HepG2 (cell line): ENCODE results near the gene TCFL5. TPM values are rescaled to one million over a fixed set of nuclear protein-coding genes. Genes with fewer than 3 reads are reported as not detected.
A peak's percentile ranks its signal among the peaks of the same experiment; 100 is the strongest.

Experiments used
- ATAC-seq: fragments of 200-7000 bp; cut with Tn5 transposase; 3 replicates; pipeline ENCODE4 v1.9.1; 2020; ENCODE audit warnings: mild to moderate bottlenecking, moderate library complexity
- BruUV-seq: library from RNA; stranded (reverse); fragments of 400-500 nt; replicated peaks from 2 replicates; lab custom pipeline; 2021; lab: Mats Ljungman, UMichigan
- CTCF ChIA-PET: fragments of 300-600 bp; formaldehyde crosslinking; extraction: SDS; loops from one replicate; lab custom pipeline; 2021; ENCODE audit warnings: low total read pairs, inconsistent platforms, low intra/inter-chr PET ratio; lab: Yijun Ruan, JAX
- POLR2A ChIA-PET: fragments of 350-600 bp; sonication (Branson Sonifier 250); formaldehyde crosslinking; loops from one replicate; lab custom pipeline; 2020; ENCODE audit warnings: antibody characterized with exemption, inconsistent platforms; lab: Yijun Ruan, JAX
- DNase-seq: peaks from one replicate; pipeline ENCODE4 v3.0.0-alpha.2; 2015; ENCODE audit warnings: low spot score
- FAIRE-seq: peaks from 3 replicates; lab custom pipeline; 2011; peaks lifted over from hg19 to GRCh38; lab: Jason Lieb, UNC
- H2AFZ ChIP-seq: one replicate; pipeline ENCODE4 v1.6.1; 2011; ENCODE audit warnings: low read length, inconsistent platforms
- H3K27ac ChIP-seq: fragments of 300-600 bp; 3 replicates; pipeline ENCODE4 v1.8.0; 2011; ENCODE audit warnings: mixed run types, mild to moderate bottlenecking, mixed read lengths, low read length, inconsistent platforms; ENCODE audit not compliant: insufficient read depth; ENCODE audit errors: extremely low read length
- H3K27me3 ChIP-seq, 2 experiments: fragments of 200-600 bp in 1 of 2; 2 replicates in 1 of 2; 3 replicates in 1 of 2; pipeline versions ENCODE4 v1.6.0 to v1.8.0; 2011; ENCODE audit warnings: low read length in 2 of 2, mild to moderate bottlenecking in 2 of 2, moderate library complexity in 2 of 2, inconsistent platforms in 1 of 2; ENCODE audit not compliant: insufficient read depth in 2 of 2, control insufficient read depth in 1 of 2
- H3K36me3 ChIP-seq, 2 experiments: fragments of 200-600 bp in 1 of 2; replicated peaks in 1 of 2; 2 replicates in 1 of 2; 3 replicates in 1 of 2; pipeline versions ENCODE4 v1.5.1 to v1.8.0; 2011; ENCODE audit warnings: low read length in 2 of 2, inconsistent platforms in 1 of 2; ENCODE audit not compliant: insufficient read depth in 2 of 2, control insufficient read depth in 1 of 2
- H3K4me1 ChIP-seq: 2 replicates; pipeline ENCODE4 v1.5.1; 2012; ENCODE audit warnings: low read length, inconsistent platforms; ENCODE audit not compliant: insufficient read depth
- H3K4me2 ChIP-seq: 2 replicates; pipeline ENCODE4 v1.6.0; 2011; ENCODE audit warnings: low read depth, low read length, inconsistent platforms
- H3K4me3 ChIP-seq, 3 experiments: fragments of 200-600 bp in 1 of 3; sonication (generic), shearing (Covaris generic) in 1 of 3; replicated peaks in 1 of 3; 2 replicates each; pipeline ENCODE4 v1.5.1; 2011 to 2016; ENCODE audit warnings: low read length in 3 of 3, inconsistent platforms in 2 of 3, low read depth in 2 of 3, mild to moderate bottlenecking in 2 of 3, control low read depth in 1 of 3, mixed read lengths in 1 of 3; ENCODE audit not compliant: insufficient read depth in 1 of 3
- H3K79me2 ChIP-seq: one replicate; pipeline ENCODE4 v1.6.1; 2011; ENCODE audit warnings: low read length, inconsistent platforms; ENCODE audit not compliant: insufficient read depth
- H3K9ac ChIP-seq: 2 replicates; pipeline ENCODE4 v1.6.0; 2011; ENCODE audit warnings: mild to moderate bottlenecking, low read depth, low read length, inconsistent platforms; ENCODE audit not compliant: insufficient read depth
- H3K9me3 ChIP-seq: 2 replicates; pipeline ENCODE4 v1.5.1; 2012; ENCODE audit warnings: mild to moderate bottlenecking, low read length
- H4K20me1 ChIP-seq: 2 replicates; pipeline ENCODE4 v1.6.0; 2011; ENCODE audit warnings: inconsistent platforms, mild to moderate bottlenecking, low read length, moderate library complexity; ENCODE audit not compliant: insufficient read depth
- ARID3A ChIP-seq: IDR thresholded peaks from 2 replicates; pipeline ENCODE4 v1.6.1; 2012; ENCODE audit warnings: low read depth, low read length, improper control_type of control experiment
- ARID5B ChIP-seq: IDR thresholded peaks from 2 replicates; pipeline ENCODE4 v1.4.0; 2020; ENCODE audit warnings: mild to moderate bottlenecking, missing genetic modification reagents
- HBP1 ChIP-seq: IDR thresholded peaks from 2 replicates; pipeline ENCODE4 v1.6.1; 2016; ENCODE audit warnings: low read depth, control low read depth
- HOXA7 ChIP-seq: sonication (generic); formaldehyde crosslinking; IDR thresholded peaks from 2 replicates; pipeline ENCODE4 v1.8.1; 2022; ENCODE audit warnings: mild to moderate bottlenecking, missing genetic modification reagents, moderate library complexity
- PHF8 ChIP-seq: sonication (generic); formaldehyde crosslinking; IDR thresholded peaks from 2 replicates; pipeline ENCODE4 v1.5.0; 2020; ENCODE audit warnings: missing genetic modification reagents
- U2AF2 ChIP-seq: fragments of 200-400 bp; formaldehyde crosslinking; IDR thresholded peaks from 2 replicates; pipeline ENCODE4 v1.6.1; 2017; ENCODE audit warnings: low read depth, mild to moderate bottlenecking, low read length
- ZBTB37 ChIP-seq: sonication (generic); formaldehyde crosslinking; IDR thresholded peaks from 2 replicates; pipeline ENCODE4 v1.4.0; 2020; ENCODE audit warnings: mild to moderate bottlenecking, missing genetic modification reagents
- ZFP36L2 ChIP-seq: sonication (generic); formaldehyde crosslinking; IDR thresholded peaks from 2 replicates; pipeline ENCODE4 v1.4.0; 2020; ENCODE audit warnings: missing genetic modification reagents
- ZNF20 ChIP-seq: sonication (generic); formaldehyde crosslinking; IDR thresholded peaks from 2 replicates; pipeline ENCODE4 v1.4.0; 2020; ENCODE audit warnings: mild to moderate bottlenecking, moderate library complexity, missing genetic modification reagents
- ZNF576 ChIP-seq: sonication (generic); formaldehyde crosslinking; IDR thresholded peaks from 2 replicates; pipeline ENCODE4 v1.4.0; 2020; ENCODE audit warnings: mild to moderate bottlenecking, missing genetic modification reagents
- ZNF724P ChIP-seq: sonication (generic); formaldehyde crosslinking; IDR thresholded peaks from 2 replicates; pipeline ENCODE4 v1.8.0; 2022; ENCODE audit warnings: missing genetic modification reagents, borderline replicate concordance
- ZXDC ChIP-seq: sonication (generic); formaldehyde crosslinking; IDR thresholded peaks from 2 replicates; pipeline ENCODE4 v1.5.0; 2020; ENCODE audit warnings: mild to moderate bottlenecking, missing genetic modification reagents
- WGBS: methylation state at CpG from one replicate; pipeline ENCODE4 v1.1.6; 2017; ENCODE audit warnings: low lambda C conversion rate; 5-methylcytosine and 5-hydroxymethylcytosine counted together
- in situ Hi-C: cut with HindIII; loops from 2 replicates; pipeline ENCODE4 v1.10.0; 2017; ENCODE audit warnings: low pct_unique_long_range_greater_than_20kb; ENCODE audit not compliant: extremely low pct_ligation_motif_present
- intact Hi-C: fragments of 100-400 bp; cut with micrococcal nuclease; formaldehyde crosslinking; loops from one replicate; pipeline ENCODE4 v1.10.0; 2022; ENCODE audit not compliant: unreplicated experiment
- polyA plus RNA-seq, 8 experiments: library from polyadenylated mRNA; depleted of rRNA in 3 of 8; stranded (reverse) in 7 of 8; unstranded in 1 of 8; fragments of >200 nt; fragmentation: Illumina TruSeq in 4 of 8; extraction: Trizol in 4 of 8; gene quantifications; 2 replicates each; pipeline versions ENCODE4 v1.2.1 to v1.2.3, GENCODE V29; 2011 to 2016; ENCODE audit warnings: low read depth in 4 of 8, missing spikeins in 1 of 8, mixed read lengths in 1 of 8; ENCODE audit not compliant: insufficient read depth in 1 of 8
- total RNA-seq, 5 experiments: library from RNA; depleted of rRNA; stranded (reverse); fragments of >200 nt; fragmentation: Illumina TruSeq; extraction: Trizol; gene quantifications; 2 replicates each; pipeline ENCODE4 v1.2.3, GENCODE V29; 2016; ENCODE audit warnings: low read depth in 1 of 5

Gene TCFL5
- total and polyA plus RNA-seq, 2 of the 13 experiments (the other 11 are each of a cell fraction or from before 2014, with no cell fraction given) = 14.8 to 20.0 TPM

- Histone ChIP-seq H3K79me2 (no peaks in the 10 kb centered on the region), H3K9ac (no peak overlapping the region), H2AFZ (no peak overlapping the region), H3K4me2 (no peak overlapping the region), H3K9me3 (no peaks in the 10 kb centered on the region), H3K4me1 (peaks cover 9% of the 10 kb centered on the region), H4K20me1 (no peaks in the 10 kb centered on the region), H3K27ac (no peak overlapping the region), H3K36me3 (peaks cover 41 to 69% of the 10 kb centered on the region in 2 experiments), H3K4me3 (no peak overlapping the region), H3K27me3 (no peaks in the 10 kb centered on the region)
- ATAC-seq (no peak), DNase-seq (no peak), FAIRE-seq (no peak)
- intact Hi-C loops = no loop called here
- CTCF ChIA-PET = no interaction called here
- POLR2A ChIA-PET = no interaction called here
- 90% methylated on average over 14 of the region's 14 CpGs for WGBS
- no TSS peak for BruUV-seq
- in situ Hi-C loops = no loop called here
- no peak for TF ChIP-seq ARID3A
- no peak for TF ChIP-seq ZNF576 (CRISPR knock-in tag)
- no peak for TF ChIP-seq ZNF20 (CRISPR knock-in tag)
- TF ChIP-seq ZXDC (CRISPR knock-in tag) = no peak
- 0 out of 2 replicates have a peak, but pooled peaks have one; percentile 8 for TF ChIP-seq PHF8
- no peak for TF ChIP-seq ZFP36L2
- no peak for TF ChIP-seq HBP1
- TF ChIP-seq ZBTB37 = no peak
- no peak for TF ChIP-seq U2AF2
- 0 out of 2 replicates have a peak, but pooled peaks have one; percentile 21 for TF ChIP-seq HOXA7 (CRISPR knock-in tag)
- no peak for TF ChIP-seq ZNF724P (CRISPR knock-in tag)
- TF ChIP-seq ARID5B = no peak
Observed at GRCh38 chr20:62894261-62894660, 32.6 kb upstream of the TCFL5 start.
